Measurements from ENCODE around the gene MAN2A1.

The MAN2A1 gene

DNA sequence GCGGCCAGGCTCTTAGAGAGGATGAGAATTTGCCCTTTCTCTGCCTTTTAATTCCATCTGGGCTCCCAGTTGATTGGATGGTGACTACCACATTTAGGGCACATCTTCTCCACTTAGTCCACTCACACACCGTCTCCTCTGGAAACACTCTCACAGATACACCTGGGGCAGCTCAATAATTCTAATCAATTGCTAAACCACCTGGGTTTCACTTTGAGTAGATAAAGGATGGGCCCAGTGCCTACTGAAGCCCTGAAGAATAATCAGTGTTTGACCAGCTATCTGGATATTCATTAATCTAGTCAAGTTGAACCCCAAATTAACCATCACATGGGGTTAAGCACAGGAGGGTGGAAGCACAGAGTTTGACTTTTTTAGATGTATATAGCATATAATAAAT is 19.1 kb downstream of the MAN2A1 start:
- no peak for DNase-seq

DNA sequence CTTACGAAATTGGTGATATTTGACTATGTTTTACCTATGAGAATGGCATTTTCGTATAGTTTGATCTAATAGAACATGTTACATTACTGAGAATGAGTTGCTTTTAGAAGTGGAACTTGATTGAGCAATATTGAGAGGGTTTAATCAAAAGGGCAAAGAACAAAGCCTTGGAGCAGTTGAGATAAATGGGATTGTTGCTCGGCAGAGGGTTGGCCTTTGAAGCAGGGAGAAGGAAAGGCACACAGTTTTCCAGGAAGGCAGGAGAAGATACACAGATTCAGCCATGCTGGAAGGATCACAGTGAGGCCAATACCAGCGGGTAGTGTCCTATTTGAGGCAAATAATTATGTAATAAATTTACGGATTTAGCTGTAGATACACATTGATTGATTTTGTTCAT is 19.5 kb downstream of the MAN2A1 start:
- no peak for DNase-seq

DNA sequence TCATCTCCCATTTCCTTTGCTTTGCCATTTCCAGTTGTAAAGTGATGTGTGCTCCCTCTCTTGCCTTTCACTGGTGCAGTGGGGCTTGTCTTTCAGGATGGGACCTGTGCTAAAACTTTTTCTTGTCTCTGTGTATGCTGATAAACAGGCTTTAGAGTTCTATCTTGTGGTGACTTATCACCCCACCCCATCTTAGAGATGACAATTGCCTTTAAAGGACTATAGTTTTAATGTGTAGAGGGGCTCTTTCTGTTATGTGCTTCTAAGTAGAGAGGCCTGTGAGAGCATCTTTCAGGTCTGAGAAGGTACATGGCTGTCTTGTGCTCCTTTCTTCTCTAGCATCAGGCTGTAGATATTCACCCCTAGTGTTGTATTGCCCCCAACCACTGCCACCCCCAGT is 21.9 kb downstream of the MAN2A1 start:
- no peak for DNase-seq

DNA sequence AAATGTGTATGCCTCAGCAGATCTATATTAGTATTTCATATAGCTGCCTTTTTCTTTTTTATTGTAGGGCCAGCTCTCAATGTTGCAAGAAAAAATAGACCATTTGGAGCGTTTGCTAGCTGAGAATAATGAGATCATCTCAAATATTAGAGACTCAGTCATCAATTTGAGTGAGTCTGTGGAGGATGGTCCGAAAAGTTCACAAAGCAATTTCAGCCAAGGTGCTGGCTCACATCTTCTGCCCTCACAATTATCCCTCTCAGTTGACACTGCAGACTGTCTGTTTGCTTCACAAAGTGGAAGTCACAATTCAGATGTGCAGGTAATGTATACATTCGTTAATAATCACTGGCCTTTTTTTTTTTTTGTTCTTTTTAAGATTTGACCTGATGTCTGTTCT is 23.7 kb downstream of the MAN2A1 start:
- DNase-seq: no peak

DNA sequence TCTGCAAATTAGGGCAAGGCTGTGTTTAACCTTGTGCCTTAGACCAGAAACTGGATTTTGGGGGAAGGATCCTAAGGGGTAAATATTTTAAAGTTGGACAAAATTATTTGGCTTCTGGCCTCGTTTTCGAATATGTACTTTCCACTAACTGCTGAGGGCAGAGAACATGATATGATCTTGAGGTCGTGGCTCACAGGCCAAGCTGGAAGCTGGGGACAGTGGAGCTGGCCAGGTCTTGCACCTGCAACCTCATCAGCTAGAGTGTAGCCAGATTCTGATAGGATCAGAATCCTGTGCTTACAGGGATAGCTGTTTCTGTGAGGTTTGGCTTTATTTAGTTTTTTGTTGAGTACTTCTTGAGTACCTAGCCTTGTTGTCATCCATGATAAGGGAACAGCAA is 24.9 kb downstream of the MAN2A1 start:
- DNase-seq: no peak

DNA sequence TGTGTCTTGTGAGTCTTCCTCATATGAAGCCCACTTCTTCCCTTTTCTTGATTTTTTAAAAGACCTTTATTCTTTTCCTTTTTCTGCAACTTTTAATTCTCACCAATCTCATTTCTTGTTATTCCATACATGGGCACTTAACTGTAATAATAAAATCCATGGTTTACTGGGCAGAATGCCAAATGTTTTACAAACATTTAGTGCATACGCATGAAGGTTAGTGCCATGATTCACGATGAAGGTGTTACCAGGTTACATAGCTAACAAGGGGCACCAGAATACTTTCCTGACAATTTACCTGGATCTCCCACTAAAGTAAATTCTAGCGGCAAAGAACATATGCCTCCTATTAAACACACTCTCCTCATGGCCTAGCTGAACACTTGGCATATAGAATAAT is 28.5 kb downstream of the MAN2A1 start:
- no peak for DNase-seq

DNA sequence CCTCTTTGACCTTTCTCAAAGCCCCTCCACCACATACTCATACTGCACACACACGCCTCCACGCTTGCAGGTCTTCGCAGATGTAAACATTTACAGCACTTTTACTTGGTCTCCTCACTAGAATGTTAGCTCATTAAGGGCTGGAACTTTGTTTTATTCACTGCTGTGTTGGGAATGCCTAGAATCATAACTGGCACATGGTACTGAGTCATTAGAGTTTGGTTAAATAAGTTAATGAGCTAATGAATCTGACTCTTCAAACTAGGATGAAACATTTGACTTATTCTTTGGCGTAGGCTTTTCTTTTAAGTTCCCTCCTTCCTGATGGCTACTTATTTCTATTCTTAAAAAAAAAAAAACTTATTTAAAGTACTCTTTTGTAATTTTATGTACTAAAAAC is 28.9 kb downstream of the MAN2A1 start:
- DNase-seq: no peak

DNA sequence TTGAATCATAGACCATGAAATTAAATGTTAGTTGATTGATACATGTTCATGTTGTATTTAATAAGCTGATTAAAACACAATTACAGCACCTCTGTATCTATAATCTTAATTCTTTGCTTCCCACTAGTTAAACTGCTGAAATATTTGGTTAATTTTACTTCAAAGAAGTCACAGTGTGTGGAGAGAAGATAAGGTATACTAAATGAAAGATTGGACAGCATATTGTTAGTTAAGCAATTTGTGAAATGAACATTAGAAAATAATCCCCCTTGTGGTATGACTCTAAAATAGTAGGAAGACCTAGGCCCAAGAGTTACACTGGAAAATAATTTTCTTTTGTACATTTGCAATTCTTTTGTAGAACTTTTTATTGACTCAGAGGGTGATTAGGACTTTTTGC is 30.3 kb downstream of the MAN2A1 start:
- no peak for DNase-seq

DNA sequence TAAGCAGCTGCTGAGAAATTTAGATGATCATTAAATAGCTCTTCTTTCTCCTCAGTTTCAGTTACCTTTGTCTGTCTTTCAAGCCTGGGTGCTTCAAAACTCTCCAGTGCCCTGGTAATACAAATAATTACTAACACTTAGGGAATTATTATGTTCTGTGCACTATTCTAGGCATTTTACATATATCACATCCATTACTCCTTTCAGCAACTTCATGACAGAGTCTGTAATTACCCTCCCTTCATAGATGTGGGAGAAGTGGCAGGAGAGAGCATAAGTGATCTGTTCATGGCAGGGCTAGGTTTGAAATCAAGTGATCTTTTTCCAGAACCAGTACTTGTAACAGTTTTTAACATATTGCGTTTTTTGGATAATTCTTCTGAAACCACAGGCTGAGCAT is 32.0 kb downstream of the MAN2A1 start:
- no peak for DNase-seq

DNA sequence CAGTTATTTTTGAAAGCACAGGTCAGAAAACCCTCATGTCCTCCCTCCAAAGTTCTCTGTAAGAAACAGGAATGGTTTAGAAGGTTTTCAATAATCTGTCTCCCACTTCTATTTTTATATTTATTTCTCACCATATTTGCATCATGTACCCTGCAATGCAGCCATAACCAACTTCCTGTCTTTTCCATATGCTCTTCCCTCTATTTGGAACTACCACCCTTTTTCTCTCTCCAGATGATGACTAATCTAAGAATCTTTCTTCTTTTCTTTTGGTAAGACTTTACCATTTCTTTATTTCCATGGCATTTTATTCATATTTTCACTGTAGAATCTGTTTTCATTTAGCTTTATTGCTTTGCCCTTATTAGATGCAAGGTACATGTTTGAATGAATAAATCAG is 33.9 kb downstream of the MAN2A1 start:
- DNase-seq: no peak

DNA sequence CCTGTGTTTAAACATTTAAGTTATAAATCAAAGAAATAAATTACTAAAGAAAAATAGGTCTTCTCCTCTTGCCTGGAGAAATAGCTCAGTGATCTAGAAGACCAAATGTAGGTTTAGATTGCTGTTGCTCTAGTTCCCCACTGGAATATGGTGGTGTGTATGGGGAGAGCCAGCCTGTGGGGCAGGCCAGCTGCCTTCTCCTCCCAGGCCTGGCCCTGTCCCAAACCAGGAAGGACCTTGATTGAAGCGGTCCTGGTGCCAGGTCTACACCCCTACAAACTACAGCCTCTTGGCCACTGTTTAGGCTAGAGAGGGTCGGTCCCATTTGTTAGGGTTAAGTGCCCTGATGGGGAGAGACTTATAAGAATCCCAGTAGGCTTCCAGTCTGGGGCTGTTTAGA is 35.4 kb downstream of the MAN2A1 start:
- DNase-seq: no peak

DNA sequence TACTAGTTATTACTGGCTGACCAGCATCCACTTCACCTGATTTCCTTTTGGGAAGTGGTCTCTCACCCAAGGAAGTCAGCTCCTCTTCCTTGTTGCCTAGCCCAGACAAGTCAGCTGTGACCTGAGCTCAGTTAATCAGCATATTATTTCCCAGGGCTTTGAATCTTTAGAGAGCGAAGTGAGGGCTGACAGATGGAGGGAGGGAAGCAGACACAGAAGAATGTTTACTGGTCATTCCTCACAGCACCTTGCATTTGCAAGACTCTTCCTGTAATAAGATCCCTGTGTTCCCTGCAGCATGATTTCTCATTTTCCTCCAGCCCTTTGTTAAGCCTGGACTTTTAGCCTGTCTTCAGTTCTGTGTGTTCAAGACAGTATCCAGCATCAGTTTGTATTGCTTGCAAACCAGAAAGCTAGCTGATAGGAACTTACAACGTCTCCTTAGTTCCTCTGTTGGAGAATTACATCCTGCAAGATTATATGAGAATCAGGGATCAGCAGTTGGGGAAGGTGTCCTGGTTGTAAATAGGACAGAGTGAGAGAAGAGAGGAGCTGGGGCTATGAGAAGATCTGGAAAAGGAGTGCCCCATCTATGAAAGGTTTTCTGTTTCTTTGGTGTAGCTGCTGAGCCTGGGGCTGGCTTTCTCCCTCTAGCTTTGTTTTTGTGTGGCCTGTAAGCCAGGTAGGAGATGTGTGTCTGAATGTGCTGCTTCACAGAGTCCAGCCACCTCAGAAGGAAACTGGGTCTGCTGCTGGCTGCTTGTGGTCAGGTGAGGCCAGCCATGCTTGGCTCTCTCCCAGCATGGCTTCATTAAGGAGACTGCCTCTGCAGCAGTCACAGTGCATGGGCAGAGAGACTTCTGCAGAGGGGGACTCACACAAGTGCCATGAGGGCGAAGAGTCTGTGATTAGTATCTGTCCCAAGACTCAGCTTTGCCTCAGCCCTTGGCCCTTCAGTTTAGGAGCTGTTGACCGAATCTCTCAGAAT is 50.3 kb downstream of the MAN2A1 start:
- no peak for DNase-seq

DNA sequence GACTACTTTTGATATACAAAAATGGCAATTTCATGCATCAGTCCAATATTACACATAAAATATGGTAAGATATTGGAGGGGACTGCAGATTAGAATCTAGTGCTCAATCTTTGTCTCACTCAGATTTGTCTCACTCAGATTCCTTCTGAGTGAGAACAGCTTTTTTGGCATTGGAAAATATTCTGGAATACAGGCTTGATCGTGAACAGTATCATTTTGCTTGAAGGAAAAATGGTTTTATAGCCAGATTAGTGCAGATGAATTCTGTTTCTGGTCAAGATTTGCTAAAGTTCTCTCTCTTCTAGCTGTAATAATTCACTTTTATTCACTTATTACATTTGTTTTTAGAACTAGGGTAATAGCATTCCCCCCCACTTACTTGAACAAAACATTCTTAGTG is 51.2 kb downstream of the MAN2A1 start:
- DNase-seq: no peak

DNA sequence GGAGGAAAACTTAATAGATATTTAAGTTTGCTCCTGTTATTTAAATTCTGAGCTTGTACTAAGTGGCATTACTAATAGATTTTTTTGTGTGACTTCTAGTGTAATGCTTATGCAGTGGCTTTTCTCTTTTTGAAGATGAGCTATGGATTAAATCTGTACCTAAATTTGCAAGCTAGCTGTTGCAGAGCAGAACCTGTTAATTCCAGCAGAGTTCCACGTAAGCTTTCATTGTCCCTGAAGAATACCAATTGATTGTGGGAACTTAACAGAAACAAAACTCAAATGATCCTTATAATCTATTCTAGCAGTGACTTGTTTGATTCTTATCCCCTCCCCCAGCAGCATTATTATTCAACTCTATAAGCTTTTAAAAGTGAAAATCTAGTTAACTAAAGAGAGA is 51.7 kb downstream of the MAN2A1 start:
- DNase-seq: no peak

DNA sequence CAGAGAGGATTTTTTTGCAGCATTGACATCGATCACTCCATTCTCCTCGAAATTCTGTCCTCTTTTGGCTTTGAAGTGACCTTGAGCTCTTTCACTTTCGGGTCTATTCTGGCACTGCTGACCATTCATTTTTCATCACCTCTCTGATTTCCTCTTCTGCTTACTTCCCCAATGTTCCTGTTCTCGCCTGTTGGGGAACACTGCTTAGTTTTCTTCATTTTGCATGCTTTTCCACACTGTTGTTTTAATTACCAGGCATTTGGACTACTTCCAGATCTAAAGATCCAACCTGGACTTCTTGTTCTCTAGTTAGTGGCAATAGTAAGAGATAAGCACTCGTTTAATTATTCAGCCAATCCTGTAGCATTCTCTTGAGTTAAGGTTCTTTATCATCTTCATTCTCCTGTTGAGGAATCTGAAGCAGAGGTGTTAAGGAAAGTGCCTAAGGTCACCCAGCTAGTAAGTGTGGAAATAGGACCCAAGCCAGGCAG is 53.4 kb downstream of the MAN2A1 start:
- no peak for DNase-seq

DNA sequence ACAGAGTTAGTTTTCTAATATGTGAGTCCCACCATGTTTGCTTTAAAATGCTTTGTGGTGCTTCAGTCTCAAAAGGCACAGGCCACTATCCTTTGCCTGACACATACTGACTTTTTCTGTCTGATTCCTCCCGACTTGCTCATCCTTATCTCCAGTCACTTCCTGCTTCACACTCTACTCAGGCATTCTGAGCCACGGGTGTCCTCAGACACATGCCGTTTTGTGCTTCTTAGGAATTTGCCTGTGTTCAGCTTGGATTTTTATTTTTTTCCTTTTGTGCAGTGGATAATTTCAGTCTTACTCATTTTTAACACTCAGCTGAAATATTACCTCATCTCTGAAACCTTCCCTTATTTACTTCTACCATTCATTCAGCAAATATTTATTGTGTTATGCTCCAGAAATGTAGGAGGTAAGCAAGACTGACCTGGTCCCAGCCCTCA is 54.1 kb downstream of the MAN2A1 start:
- no peak for DNase-seq

DNA sequence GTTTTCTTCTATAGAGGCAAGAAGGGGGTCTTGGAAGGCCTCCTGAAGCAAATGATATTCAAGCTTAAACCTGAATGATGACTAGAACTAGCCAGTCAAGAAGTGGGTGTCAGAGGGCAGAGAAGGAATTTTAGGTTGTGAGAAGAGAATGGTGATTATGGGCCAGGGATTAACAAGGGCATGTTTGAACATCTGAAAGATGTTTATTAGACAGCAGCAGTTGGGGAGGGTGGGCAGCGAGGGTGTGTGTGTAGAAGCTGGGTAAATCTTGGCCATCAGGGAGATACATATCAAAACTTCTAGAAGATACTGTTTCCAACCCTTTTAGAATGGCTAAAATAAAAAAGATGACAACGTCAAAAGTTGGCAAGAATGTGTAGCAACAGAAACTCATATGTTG is 54.5 kb downstream of the MAN2A1 start:
- DNase-seq: no peak

DNA sequence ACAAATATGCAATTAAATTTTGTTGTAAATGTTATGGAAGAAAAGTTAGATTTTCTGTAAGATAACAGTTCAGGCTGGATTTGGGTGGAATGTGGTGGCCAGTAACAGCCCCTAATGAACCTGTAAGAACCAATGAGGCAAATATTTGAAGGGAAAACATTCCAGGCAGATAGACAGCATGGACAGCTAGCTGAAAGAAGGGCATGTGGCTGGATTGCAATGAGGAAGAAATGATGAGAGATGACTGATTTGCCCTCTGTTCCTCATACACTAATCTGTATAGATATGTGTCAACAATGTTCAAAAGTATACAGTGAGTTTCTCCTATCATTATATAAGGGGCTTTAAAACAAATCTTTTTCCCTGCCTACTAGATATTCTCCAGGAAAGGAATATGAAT is 58.8 kb downstream of the MAN2A1 start:
- no peak for DNase-seq

DNA sequence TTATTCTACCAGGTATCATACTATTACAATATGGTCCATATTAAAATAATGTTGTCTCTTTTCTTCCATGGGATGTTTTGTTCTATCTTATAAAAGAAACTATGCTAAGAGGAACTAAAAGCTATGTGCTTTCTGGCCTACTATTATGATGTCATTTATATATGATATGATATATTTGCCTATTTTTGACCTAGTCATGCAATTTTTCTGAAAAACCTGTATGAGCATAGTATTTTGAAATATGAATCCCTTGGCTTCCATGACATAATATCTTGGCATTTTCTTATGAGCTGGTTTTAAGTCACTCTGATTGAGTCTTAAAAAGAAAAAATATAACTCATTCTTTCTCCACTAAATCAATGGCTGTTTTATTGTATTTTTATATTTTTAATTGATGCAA is 60.7 kb downstream of the MAN2A1 start:
- DNase-seq: no peak

DNA sequence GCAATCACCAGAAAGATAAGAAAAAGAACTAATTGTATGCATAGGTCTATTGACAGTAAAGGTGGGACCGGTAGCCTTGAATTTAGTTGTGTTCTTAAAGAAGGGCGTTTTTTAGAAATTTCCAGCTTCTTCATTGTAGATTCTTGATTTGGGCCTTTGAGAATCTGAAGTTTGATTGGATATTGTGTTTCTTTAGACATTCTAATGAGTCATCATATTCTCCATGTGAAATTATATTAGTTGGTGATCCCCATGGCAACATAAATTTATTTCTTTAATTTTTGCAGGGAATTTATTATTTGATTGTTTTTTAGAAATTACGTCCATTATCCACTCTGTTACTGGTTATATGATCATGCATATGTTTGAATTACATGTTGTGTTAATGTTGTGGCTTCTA is 63.6 kb downstream of the MAN2A1 start:
- DNase-seq: no peak

DNA sequence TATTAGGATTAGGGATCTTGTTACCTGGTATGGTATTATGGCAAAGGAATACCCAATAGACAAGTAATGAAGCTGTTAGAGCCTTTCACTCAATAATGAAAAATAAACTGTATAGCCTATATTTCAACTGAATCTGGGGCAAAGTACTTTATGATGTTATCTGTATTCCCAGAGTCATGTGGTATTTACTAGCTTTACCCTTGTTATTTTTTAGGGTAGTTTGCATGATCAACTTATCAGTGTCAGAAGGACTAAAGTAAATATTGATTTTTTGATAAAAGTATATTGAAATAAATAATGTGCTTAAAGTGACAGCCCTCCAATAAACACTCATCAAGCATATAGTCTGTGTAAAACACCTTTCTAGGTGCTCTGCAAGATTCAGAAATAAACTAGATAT is 64.6 kb downstream of the MAN2A1 start:
- DNase-seq: no peak

DNA sequence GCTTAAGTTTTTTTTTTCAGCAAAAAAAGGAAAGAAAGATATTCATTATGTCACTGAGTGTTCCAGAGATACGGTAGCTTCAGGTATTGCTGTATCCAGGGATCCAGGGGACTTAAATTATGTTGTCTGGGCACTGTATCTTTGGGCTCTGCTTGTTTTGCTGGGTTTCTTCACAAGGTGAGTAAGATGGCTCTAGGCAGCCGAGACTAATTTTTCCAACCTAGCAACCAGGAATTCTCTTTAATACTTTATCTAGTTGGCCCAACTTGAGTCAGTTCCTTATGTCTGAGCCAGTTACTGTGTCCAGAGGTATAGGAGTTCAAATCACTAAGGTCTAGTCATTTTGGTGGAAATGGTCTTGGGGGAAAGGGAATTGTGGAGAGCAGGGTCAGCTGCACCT is 66.0 kb downstream of the MAN2A1 start:
- DNase-seq: no peak

DNA sequence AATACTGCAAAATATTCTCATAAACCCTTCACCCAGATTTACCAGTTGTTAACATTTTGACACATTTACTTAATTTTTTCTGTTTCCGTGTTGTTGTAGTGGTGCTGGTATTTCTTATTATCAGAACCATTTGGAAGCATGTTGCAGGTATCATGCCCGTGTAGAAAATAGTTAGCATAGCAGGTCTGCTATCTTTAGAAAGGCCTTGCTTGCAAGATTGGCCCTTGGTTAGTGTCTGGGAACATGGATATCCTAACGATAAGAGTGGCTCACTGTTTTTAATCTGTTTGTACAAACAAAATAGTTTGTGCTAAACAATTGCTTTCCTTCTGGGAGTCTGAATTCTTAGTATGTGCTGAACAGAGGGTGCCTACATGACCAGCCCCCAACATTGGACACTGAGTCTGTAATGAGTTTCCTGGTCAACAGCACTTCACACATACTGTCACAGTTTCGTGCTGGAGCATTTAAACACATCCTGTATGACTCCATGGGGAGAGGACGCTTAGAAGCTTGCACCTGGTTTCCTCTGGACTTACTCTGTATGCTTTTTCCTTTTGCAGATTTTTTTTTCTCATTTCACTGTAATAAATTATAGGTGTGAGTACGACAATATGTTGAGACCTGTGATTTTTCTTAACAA is 66.9 kb downstream of the MAN2A1 start:
- DNase-seq: no peak

DNA sequence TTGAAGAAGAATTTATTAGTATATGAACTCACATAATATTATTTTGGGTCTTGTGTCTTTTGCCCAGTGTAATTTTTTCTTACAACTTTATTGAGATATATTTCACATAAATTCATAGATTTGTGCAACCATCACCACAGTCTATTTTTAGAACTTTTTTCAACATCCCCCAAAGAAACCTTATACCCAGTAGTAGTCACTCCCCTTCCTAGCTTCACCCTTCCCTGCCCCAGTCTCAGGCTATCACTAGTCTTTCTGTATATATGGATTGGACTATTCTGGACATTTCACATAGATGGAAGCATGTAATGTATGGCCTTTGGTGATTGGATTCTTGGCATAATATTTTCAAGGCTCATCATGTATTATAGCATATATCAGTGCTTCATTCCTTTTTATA is 67.8 kb downstream of the MAN2A1 start:
- no peak for DNase-seq
